Retina (tissue), 1 donor: ENCODE measurements around the gene KIF5A.

Experiments
- DNase-seq: peaks from one replicate; pipeline ENCODE4 v3.0.0-alpha.2; 2016

KIF5A gene

DNA sequence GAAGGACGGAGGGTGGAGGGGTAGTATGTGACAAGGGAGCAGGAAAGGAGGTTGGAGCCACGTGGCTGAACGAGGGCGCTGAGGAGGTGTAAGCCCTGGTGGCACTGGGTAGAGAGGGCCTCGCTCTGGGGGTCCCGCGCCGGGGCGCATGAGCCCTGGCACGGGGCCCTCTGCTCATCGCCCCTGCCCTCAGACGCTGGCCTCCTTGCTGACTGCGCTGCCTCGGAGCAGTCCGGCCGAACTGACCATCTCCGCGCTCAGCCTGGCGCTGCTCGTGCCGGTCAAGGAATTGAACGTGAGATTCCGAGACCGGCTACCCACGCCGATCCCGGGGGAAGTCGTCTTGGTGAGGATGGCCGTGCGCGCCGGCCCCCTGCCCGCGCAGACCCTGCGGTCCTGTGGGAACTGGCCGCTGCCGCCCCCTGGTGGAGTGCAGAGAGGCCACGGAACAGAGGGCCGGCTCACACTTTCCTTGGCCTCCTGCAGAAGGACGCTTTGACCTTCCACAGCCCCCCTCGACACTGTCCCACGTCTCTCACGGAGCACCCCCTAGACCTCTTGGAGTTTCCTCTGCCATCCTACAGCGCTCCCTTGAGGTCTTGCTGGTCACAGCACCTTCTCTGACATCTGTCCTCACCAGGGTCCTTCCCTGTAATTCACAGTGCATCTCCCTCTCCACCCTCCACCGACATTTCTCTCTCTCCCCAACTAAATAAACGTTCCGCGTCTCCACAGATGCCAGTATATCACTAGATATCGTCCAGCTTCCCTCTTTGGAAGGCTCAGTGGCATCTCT lies 71.9 kb downstream of the KIF5A start:
- peak; percentile 89 for DNase-seq

DNA sequence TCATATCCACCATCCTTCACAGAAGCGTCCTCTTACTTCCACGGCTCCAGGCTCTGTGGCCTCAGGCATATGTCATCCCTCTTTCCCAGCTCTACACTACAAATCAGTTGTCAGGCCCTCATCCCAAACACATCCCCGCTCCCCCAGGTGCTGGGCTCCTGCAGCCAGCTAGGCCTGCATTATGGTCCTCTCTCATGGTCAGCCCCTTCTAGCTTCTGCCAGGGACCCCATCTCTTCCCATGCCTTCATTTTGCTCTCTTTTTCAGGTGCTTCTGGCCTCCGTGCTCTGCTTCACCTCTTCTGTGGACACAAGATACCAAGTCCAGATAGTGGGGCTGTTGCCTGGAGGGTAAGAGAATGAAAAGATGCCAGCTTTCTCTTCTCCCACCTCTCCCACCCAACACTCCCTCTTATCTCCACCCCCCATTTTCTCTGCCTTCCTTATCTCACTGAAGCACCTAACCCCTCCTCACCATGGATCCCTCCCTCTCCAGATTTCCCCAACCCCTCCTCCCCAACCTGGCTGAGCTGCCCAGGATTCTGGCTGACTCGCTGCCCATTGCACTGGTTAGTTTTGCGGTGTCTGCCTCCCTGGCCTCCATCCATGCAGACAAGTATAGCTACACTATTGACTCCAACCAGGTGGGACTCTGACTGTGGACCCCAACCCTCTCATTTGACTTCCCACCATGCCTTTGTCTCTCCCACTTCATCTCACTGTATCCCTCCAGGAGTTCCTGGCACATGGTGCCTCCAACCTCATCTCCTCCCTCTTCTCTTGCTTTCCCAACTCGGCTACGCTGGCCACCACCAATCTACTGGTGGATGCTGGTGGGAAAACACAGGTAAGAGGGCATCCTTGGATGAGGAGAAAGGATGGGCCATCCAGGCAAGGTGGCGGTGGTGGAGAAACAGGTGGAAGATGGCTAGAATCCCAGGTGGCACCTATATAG lies 72.7 kb downstream of the KIF5A start:
- DNase-seq, result no peak

DNA sequence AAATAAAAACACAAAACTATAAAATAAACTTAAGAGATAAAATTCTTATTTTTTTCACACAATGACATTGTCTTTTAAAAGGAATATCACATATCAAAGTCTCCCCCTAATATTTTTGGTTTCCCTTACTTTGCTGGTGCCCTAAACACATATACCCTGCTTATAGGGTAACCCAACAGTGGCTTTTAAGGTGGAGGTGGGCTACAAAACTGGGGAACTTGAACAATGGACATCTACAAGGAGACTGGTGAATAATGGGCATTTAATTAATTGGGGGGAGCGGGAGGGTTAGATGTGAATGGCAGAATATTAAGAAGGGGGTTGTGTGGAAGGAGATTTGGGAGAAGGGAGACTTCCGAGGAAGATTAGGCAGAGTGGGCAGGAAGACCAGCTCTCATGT lies 73.5 kb downstream of the KIF5A start:
- no peak for DNase-seq

DNA sequence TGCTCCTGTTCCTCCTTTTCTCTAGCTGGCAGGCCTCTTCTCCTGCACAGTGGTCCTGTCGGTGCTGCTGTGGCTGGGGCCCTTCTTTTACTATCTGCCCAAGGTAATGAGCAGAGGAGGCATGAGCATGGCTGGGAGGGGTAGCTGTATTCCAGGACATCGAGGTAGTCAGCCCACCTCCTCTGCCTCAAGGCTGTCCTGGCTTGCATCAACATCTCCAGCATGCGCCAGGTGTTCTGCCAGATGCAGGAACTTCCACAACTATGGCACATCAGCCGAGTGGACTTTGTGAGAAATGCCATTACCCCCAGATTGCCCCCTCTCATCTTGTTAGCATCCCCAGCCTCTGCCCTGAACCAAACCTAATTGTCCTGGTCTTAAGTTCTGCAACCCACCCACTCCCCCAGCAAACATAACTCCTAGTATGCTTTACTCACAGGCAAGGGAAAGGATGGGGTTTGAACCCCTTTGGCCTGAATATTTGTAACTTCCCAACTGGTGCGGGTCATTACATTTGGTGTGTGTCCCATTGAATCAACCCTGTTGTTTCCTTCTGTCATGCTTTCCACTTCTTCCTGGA lies 74.1 kb downstream of the KIF5A start:
- DNase-seq, result no peak

DNA sequence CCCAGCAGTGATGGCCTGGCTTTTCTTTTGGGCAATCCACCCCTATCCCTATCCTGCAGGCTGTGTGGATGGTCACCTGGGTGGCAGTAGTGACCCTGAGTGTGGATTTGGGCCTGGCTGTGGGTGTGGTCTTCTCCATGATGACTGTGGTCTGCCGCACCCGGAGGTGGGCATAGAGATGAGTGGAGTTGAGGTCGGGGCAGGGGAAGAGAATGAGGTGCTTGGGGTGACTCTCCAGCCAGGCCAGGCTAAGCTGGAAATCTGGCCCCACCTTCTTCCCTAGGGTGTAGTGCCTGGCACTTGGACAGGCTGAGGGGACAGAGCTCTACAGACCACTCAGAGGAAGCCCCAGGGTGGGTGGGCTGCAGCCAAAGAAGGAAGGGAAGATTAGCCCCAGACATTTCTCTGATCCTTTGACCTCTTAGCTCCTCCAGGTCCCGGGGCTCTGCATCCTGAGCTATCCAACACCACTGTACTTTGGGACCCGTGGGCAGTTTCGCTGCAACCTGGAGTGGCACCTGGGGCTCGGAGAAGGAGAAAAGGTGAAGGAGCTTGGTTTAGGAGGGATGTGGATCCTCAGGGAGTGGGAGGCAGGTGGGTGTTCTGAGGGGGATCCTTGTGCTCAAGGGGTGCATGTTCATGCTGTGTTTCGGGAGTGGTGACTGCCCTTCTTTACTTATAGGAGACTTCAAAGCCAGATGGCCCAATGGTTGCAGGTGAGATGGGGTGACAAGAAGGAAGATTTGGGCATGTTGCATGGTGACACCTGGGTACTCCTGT lies 74.8 kb downstream of the KIF5A start:
- no peak for DNase-seq

DNA sequence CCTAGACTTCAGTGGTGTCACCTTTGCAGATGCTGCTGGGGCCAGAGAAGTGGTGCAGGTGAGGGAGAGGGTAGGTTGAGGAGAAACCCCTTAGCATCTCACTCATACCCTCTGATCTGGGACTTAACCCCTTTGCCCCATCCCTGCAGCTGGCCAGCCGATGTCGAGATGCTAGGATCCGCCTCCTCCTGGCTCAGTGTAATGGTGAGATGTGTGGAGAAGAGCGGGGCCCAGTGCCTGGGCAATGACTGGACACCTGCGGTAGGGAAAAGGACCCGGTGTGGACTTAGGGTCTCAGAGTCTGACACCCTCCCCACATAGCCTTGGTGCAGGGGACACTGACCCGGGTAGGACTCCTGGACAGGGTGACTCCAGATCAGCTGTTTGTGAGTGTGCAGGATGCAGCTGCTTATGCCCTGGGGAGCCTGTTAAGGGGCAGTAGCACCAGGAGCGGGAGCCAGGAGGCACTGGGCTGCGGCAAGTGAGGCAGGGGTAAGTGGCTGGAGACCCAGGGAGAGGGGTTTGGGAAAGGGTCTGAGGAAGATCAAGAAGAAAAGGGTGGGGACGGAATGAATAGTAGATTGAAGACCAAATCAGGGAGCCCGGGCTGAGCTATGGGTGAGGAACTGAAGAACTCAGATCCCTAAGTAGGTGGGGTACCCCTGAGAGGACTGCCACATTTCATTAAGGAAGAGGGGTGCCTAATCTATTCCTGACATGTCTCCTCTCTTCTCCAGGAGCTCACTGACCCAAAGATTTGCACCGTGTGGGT lies 75.6 kb downstream of the KIF5A start:
- no peak for DNase-seq

DNA sequence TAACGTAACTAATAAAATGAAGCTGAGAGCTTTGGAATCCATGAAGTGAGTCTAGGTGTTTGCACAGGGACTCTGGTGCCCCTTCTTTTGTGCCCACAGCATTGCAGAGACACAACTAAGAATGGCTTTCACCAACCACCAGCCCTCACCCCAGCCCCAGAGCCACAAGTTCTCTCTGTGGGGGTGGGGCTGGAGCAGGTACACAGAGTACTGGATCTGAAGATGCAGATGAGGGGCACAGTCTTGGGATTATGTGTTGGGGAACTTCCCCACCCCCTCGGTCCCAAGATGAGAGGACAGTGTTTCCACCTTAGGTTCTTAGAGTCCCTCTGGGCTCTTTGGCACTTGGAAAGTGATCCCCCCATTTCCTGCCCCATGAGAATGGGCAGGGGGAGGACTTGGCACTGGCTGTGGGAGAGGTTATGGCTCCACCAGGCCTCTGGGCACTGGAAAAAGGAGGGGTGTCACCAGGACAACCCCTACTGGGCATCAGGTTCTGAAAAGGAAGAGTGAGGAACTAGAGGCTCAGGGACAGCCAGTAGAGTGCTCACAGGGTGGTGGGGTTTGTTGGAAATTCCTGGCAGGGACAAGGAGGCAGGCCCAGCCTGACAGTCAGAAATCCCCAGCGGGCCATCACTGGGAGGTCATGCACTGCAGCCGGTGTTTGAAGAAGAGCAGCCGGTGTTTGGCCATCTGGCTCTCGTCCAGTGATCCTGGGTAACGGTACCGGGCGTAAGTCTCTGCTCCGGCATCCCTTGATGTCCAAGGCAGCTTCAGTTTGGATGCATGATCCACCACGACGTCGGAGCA lies 76.5 kb downstream of the KIF5A start:
- DNase-seq, result no peak

DNA sequence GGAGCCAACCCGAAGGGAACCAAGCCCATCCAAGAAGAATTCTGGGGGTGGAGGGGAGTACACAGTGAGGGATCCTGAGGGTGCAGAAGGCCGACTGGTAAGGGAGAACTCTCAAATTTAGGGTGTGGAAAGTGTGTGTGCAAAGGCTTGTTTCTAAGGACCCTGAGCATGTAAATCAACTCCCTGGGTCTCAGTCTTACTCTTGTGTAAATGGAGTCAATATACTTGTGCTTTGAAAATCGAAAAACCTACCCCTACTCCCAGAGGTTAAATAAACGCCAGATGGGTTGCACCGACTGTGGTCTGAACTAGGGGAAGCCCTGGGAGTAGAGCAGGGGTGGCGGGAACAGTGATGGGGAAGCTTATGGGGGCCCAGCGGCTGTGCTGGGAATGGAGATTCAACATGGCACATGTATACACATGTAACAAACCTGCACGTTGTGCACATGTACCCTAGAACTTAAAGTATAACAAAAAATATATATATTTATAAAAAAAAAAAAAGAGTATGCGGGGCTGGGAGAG lies 77.1 kb downstream of the KIF5A start:
- DNase-seq, result no peak

DNA sequence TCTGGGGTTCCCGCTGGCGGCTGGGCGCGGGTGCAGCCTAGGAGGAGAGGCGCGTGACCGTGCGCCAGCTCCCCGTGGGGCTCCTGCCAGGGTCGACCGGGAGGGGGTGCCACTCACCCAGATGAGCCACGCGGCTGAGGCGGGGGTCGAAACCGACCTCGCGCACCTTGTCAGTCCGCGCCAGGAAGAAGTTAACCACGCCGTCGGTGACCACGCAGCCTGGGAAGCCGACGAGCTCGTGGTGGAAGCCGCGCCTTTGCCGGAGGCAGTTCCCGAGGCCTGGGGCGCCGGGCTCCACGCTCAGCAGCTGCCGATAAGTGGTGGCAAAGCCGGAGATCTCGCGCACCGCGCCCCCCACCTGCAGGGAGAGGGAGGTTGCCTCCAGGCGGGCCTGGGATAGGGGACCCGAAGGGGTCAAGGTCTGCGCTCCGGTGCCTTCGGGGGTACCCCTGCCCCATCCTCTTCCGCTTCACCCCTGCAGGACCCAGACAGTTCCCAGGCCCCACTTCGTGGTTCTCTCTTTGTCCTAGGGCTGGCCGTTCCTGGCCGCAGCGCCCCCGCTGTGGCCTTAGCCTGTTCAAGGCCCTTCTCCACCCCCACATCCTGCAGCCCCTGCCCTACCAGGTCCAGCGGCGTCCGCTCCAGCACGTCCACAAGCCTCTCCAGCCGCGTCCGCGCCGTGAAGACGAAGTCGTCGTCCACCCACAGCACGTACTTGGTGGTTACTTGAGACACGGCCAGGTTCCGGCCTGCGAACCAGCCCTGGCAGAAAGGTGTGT lies 77.8 kb downstream of the KIF5A start:
- DNase-seq, result peak; percentile 63

DNA sequence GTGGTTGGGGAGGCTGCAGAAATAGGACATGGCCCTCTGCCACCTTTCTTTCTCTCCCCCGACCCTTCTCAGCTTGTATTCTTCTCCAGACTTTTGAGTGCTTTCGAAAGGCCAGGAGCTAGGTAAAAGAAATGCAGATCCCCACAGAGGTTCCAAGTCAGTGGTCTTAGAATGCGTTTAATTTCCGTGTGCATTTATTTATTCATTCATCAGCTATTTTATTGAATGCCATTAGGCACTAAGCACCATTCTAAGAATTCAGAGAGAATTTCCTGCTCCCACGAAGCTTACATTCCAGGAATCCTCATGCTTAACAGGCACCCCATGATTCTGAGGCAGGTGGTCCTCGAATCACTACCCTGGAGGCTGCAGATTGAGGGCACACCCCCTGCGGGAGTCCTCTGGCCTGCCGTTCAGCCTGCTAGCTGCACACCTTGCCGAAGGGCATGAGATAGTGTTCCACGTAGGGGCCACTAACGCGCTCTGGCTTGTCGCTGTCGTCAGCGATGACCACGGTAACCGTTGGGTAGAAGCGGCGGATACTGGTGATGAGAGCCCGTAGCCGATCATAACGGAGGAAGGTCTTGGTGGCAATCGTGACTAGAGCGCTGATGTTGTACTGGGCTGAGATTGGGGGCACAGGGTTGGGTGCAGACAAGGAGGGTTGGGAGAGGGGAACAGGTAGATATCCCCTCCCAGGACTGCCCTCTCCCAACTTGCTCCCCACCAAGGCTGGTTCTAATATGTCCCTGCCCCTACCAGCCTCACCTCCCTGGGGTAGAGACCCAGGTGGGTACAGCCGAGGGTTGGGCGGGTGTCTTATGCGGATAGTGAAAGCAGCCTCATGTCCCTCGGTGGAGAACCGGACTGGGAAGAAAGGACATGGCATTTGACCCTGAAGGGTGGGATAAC lies 78.7 kb downstream of the KIF5A start:
- DNase-seq, result peak; percentile 4

DNA sequence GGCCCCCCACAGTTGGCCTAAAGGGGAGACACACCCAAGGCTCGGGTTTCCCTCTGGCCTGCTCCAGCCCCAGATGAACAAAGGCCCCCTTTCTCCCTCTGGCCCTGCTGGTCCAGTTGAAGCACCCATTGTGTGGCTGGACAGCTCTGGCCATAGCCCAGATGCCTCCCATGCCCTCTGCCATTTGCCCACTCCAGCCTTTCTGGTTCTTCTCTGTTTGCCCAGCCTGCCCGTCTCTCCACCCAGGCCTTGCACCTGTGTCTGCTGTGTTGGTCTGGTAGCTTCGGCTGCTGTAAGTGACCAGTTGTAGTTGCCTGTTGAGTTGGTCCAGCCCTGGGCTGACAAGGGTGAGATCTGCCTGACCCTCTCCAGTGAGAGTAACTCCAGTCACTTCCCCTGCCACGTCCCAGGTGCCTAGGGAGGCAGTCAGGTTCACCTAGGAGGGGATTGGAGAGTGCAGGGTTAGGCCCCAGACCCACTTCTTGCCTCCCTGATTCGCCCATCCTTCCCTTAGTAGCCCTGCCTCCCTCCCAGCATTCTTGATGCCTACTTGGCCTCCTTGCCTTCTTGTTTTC lies 80.1 kb downstream of the KIF5A start:
- DNase-seq, result no peak

DNA sequence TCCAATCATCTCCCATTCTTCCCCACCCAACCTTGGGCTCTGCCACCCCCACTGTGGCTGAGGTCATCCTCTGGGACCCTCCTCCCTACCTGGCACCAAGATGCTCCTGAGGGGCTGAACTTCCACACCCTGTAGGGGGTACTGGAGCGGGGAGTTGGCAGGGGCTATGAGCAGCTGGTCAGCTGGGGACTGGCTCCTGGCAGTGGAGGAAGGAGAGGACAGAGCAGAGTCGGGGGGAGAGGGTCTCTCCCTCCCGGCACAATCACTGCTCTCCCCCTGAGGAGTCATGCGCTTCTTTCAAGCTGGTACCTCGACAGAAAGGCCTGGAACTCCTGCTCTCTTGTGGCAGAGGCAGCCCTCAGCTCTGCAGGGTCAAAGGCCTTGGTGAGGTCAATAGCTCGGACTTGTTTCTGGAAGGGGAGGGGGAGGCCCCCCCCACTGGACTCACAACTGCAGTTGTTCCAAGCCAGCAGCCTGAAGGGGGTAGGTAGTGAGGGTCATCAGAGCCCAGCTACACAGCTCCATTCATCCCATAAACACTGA lies 81.1 kb downstream of the KIF5A start:
- no peak for DNase-seq

DNA sequence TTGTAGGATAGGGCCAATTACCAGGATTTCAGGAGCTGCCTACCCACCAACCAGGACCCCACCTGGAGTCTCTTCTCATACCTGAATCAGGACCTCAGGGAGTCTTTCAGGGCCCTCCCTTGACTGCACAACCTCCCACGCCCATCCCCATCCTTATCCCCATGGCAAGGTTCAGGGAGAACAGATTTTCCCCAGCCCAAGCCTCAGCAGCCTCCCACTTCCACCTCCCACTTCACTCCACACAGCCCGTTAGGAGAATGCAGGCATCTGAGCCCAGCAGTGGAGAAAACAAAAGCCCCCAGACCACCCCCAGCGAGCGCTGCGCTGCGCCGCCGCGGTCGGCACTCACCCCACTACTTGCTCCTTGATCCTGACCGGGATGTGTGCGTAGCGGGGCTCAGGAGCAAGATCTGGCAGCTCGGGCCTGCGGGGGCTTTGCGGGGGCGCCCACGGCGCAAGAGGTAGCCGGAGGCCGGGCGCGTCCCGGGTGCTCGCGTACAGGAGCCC lies 81.8 kb downstream of the KIF5A start:
- no peak for DNase-seq

DNA sequence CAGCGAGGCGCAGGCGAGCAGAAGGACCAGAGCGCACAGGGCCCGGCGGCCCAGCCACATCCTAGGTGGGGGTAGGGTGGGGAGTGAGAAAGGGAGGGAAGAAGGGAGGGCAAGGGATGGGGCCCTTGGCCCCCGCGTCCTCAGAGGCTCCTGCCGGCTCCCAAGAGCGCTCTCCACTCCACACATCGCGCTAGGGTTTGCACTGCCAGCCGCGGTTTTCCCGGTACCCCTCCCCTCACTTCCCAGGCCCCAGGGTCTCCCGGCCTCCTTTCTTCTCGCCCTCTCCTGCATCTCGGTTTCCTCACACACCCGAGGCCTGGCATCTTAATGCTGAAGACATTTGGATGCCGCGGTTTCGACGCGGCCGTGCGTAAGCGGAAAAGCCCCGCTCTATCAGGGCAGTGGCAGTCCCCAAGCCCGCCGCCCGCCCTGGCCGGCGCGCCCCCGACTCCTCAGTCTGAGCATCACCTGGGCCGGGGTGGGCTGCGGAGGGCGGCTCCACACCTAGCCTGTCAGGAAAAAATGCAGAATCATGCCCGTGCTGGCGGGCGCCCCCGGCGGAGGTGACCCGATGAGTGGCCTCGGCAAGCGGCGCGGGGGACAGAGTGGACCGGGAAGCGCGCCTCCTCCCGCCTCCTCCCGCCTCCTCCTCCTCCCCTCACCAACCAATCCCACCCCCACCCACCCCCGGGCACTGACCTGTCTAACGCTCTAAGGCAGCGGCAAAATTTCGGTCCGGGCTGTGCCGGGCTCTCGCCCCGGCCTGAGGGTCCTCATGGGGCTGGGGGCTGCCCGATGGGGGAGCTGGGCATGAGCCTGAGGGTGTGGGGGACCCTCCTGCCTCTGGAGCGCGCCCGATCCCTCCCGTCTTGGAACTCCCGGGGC lies 82.5 kb downstream of the KIF5A start:
- DNase-seq, result peak; percentile 79

DNA sequence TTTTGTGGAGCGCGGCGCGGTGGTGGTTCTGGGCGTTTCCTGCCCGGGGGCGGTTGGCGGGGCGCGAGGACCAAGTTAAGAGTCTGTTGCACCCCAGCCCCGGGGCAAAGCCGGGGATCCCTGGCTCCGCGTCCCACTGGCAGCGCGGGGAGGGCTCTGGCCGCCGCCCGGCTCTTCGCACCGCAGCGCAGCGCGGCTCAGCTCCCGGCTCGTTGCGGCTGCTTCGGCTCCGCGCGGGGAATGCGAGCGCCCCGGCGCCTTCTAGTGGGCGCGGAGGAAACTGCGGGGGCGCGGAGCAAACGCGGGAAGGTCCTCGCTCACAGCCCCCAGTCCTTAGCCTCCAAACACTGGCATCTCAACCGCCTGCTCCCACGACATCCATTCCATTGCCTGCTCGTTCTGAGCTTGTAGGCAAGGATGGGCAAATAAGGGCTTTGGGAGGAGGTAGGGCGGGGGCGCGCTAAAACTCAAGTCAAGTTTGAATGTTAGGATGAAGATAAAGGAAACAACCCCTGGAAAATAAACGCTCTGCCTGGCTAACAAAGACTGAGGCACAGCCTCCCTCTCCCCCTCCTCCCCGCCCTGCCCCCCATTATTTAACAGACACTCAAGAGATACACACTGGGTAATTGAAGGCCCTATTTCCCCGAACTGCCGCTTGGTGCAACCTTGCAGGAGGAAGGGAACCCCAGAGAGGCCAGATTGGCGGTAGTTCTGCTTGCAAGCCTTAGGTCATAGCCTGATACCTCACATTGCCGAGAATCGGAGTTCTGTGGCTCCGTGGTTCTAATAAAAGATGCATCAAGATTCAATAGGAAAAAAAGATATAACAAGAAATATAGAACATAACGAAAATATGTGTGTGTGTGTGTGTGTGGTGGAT lies 83.4 kb downstream of the KIF5A start, which contains the start of gene B4GALNT1:
Gene B4GALNT1 (minus strand): TSS at position 244 of the 883 bp plus-strand sequence. CDS start 1,069 bp downstream, outside the sequence.
- DNase-seq, result peak; percentile 96
